Neural cell (in vitro differentiated cells): Measurements from ENCODE around the gene NANOS2.

Experiments
- CTCF ChIP-seq: fragments of 450-650 bp; IDR thresholded peaks from 2 replicates; pipeline ENCODE4 v1.5.1; 2014; ENCODE audit warnings: antibody characterized with exemption, mild to moderate bottlenecking, moderate library complexity; ENCODE audit not compliant: poor library complexity, severe bottlenecking
- EP300 ChIP-seq: fragments of 450-650 bp; conservative IDR thresholded peaks from 2 replicates; pipeline ENCODE4 v1.6.1; 2014; ENCODE audit warnings: antibody characterized with exemption, mild to moderate bottlenecking, moderate library complexity; ENCODE audit not compliant: poor library complexity, severe bottlenecking
- EZH2 ChIP-seq: fragments of 200-600, 300-800 bp; shearing (Covaris generic), sonication (generic); IDR thresholded peaks from 2 replicates; pipeline ENCODE4 v1.6.1; 2014; ENCODE audit warnings: antibody characterized with exemption, low read length, borderline replicate concordance, mild to moderate bottlenecking; ENCODE audit not compliant: insufficient read depth, poor library complexity, severe bottlenecking
- TF ChIP-seq, protein P1 (sequence below): IDR thresholded peaks from 2 replicates; pipeline ENCODE4 v1.6.1; 2012; ENCODE audit warnings: borderline replicate concordance

DNA sequence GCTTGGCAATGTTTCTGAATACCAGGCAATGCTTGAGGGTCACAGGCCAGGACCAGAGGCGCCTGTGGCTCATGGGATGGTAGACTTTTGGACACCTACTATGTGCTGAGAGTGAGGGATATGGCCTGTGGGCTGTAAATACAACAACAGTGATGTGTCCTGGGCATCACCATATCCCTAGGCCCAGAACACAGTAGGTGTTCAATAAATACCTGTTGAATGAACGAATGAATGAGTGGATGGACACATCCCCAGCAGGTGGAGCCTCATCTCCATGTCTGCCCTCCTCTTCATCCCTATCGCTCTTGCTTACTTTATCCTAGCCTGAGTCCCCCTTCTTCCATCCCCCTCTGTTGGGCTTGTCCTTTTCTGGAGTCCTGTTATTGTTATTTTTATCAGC is 16.5 kb upstream of the NANOS2 start:
- TF ChIP-seq CTCF (peak; percentile 15), EZH2 (no peak), EP300 (no peak)
- TF ChIP-seq, protein P1, sequence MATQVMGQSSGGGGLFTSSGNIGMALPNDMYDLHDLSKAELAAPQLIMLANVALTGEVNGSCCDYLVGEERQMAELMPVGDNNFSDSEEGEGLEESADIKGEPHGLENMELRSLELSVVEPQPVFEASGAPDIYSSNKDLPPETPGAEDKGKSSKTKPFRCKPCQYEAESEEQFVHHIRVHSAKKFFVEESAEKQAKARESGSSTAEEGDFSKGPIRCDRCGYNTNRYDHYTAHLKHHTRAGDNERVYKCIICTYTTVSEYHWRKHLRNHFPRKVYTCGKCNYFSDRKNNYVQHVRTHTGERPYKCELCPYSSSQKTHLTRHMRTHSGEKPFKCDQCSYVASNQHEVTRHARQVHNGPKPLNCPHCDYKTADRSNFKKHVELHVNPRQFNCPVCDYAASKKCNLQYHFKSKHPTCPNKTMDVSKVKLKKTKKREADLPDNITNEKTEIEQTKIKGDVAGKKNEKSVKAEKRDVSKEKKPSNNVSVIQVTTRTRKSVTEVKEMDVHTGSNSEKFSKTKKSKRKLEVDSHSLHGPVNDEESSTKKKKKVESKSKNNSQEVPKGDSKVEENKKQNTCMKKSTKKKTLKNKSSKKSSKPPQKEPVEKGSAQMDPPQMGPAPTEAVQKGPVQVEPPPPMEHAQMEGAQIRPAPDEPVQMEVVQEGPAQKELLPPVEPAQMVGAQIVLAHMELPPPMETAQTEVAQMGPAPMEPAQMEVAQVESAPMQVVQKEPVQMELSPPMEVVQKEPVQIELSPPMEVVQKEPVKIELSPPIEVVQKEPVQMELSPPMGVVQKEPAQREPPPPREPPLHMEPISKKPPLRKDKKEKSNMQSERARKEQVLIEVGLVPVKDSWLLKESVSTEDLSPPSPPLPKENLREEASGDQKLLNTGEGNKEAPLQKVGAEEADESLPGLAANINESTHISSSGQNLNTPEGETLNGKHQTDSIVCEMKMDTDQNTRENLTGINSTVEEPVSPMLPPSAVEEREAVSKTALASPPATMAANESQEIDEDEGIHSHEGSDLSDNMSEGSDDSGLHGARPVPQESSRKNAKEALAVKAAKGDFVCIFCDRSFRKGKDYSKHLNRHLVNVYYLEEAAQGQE: no peak
